Islet of Langerhans (tissue), 1 donor: ENCODE data around the gene RRAGA.
A peak's percentile ranks its signal among the peaks of the same experiment; 100 is the strongest.
"Not testable (repeated sequence)": the region's sequence is repeated elsewhere in the genome, so short reads cannot be mapped to it uniquely, and the experiment has no call there.

Experiments
- FAIRE-seq: peaks from one replicate; lab custom pipeline; 2011; peaks lifted over from hg19 to GRCh38; lab: Jason Lieb, UNC

Gene RRAGA, protein sequence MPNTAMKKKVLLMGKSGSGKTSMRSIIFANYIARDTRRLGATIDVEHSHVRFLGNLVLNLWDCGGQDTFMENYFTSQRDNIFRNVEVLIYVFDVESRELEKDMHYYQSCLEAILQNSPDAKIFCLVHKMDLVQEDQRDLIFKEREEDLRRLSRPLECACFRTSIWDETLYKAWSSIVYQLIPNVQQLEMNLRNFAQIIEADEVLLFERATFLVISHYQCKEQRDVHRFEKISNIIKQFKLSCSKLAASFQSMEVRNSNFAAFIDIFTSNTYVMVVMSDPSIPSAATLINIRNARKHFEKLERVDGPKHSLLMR

GRCh38 chr9:19048966-19049916 is at the start of gene RRAGA:
RRAGA (plus strand) TSS chr9:19049427; CDS start chr9:19049660, 233 bp downstream.
- FAIRE-seq: no peak

GRCh38 chr9:19000133-19000532 is 49.1 kb upstream of the RRAGA start:
- no peak for FAIRE-seq

DNA sequence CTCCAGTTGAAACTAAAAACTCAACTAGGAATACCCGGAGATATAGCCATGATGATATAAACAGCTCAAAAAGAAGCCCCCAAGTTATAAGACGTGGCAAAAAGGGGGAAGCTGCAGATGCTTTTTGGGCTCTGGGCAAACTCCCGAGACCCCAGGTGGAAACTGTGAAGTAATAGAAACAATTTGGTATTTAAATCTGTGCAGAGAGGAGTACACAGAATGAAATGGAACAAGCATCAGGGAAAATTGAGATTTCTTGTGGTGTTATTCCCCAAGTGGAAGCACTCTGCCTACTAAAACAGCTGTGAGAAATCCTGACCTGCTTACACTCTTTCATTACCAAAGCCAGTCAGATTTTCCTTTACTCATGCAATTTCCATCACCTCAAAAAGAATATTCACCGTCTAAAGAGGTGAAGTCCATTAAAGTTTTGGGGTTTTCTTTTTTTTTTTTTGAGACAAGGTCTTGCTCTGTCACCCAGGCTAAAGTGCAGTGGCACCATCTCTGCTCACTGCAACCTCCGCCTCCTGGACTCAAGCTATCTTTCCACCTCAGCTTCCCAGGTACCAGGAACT is 39.7 kb upstream of the RRAGA start:
- no peak for FAIRE-seq

GRCh38 chr9:19018201-19018600 is 31.0 kb upstream of the RRAGA start:
- FAIRE-seq: no peak

- no peak for FAIRE-seq
These were observed 28.3 kb upstream of the RRAGA start for GRCh38 chr9:19020886-19021455.

- FAIRE-seq: not testable (repeated sequence)
These were observed 27.6 kb upstream of the RRAGA start for GRCh38 chr9:19021649-19022048.

GRCh38 chr9:19022206-19022605 is 27.0 kb upstream of the RRAGA start:
- no peak for FAIRE-seq

- FAIRE-seq: no peak
These were observed 26.1 kb upstream of the RRAGA start for GRCh38 chr9:19023078-19023477.

DNA sequence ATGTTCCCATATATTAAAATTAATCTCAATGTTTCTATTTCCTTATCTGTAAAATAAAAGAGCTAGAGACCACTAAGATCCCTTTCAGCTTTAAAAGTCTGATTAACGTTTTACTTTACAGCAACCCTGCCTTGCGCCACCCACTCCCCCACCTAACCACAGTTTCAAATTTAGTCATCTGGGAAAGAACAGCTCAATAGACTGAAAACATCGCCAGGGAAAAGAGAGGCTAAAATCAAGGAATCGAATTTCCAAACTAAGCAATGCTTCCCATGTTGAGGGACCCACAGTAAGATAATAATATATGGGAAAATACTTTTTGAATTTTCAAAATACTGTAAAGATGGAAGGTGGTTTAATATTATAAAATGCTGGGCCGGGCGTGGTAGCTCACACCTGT is 22.9 kb upstream of the RRAGA start:
- FAIRE-seq: no peak

GRCh38 chr9:19027825-19028224 is 21.4 kb upstream of the RRAGA start:
- FAIRE-seq: no peak

DNA sequence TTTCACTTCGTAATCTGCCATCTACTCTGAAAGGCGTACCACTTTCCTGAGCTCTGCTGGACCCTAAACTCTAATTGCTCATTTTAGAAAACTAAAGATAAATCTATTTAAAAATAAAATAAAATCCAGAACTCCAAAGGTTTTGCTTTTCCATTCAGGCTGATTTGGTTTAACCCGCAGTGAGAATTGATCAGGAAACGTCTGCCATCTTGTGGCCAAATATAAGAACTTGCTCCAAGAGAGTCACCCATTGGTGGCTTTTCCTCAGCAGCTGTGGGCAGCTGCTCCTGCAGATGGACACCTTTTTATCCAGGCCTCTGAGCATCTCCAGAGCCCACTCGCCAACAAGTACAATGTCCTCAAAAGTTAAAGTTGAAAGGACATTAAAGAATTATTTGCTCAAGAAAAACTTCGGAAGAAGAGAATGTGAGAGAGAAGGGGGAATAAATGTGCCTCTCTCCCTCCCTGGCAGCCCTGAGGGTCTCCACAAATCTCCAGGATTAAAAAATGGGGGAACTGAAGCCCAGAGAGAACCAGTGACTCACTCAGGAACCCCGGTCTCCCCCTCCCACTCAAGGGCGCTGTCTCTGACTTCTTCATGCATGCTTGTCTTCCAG is 20.3 kb upstream of the RRAGA start:
- FAIRE-seq: peak; percentile 98

DNA sequence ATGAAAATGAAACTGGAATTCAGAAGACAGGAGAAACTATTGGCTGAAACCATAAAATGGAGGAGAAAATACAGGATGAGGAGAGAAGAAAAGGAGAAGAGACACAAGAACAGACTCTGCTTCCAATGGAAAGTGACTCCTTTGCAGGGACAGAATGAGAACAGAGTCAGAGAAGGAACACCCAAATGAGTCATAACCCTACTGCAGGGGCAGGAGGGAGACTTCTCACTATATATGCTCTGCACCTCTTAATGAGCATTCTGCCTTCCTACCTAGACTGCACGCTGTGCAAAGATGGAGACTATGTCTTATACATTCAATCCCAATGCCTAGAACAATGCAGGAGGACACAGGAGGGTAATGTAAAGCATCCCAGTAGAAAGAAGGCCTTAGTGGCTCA is 18.3 kb upstream of the RRAGA start:
- FAIRE-seq: no peak

- no peak for FAIRE-seq
These were observed 16.8 kb upstream of the RRAGA start for GRCh38 chr9:19032406-19032805.

DNA sequence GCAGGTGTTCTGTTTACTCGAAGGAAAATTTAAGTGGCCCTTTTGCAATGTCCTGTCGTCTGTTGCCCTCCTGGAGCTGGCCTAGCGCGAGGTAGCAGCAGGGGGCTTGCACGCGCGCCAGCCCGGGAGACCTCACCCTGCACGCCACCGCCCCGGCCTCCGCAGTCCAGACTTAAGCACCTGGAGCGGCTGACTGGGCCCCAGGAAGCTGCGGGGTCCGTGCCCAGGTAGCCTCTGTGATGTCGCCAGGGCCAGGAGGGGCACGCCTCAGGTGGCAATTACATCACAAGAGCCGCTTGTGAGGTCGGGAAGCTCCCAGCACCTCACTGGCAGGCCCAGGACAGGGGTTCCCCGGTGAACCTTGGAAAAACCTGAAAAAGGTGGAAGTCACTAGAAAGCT is 16.2 kb upstream of the RRAGA start, which contains the start of gene SAXO1:
TSS of gene SAXO1 (minus strand) at position 195 of the 400 bp plus-strand sequence. CDS start 301 bp downstream, outside the sequence.
- no peak for FAIRE-seq

DNA sequence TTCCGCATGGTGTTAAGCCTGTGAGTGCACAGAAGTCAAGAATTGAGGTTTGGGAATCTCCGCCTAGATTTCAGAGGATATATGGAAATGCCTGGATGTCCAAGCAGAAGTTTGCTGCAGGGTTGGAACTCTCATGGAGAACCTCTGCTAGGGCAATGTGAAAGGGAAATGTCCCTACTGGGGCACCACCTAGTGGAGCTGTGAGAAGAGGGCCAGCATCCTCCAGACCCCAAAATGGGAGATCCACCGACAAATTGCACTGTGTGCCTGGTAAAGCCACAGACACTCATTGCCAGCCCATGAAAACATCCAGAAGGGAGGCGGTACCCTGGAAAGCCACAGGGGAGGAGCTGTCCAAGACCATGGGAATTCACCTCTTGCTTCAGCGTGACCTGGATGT is 12.6 kb upstream of the RRAGA start:
- FAIRE-seq: no peak

DNA sequence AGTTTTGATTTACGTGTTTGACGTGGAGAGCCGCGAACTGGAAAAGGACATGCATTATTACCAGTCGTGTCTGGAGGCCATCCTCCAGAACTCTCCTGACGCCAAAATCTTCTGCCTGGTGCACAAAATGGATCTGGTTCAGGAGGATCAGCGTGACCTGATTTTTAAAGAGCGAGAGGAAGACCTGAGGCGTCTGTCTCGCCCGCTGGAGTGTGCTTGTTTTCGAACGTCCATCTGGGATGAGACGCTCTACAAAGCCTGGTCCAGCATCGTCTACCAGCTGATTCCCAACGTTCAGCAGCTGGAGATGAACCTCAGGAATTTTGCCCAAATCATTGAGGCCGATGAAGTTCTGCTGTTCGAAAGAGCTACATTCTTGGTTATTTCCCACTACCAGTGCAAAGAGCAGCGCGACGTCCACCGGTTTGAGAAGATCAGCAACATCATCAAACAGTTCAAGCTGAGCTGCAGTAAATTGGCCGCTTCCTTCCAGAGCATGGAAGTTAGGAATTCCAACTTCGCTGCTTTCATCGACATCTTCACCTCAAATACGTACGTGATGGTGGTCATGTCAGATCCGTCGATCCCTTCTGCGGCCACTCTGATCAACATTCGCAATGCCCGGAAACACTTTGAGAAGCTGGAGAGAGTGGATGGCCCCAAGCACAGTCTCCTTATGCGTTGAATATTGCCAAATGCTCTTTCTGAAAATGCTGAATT is 850 bp downstream of the RRAGA start:
- FAIRE-seq: no peak

DNA sequence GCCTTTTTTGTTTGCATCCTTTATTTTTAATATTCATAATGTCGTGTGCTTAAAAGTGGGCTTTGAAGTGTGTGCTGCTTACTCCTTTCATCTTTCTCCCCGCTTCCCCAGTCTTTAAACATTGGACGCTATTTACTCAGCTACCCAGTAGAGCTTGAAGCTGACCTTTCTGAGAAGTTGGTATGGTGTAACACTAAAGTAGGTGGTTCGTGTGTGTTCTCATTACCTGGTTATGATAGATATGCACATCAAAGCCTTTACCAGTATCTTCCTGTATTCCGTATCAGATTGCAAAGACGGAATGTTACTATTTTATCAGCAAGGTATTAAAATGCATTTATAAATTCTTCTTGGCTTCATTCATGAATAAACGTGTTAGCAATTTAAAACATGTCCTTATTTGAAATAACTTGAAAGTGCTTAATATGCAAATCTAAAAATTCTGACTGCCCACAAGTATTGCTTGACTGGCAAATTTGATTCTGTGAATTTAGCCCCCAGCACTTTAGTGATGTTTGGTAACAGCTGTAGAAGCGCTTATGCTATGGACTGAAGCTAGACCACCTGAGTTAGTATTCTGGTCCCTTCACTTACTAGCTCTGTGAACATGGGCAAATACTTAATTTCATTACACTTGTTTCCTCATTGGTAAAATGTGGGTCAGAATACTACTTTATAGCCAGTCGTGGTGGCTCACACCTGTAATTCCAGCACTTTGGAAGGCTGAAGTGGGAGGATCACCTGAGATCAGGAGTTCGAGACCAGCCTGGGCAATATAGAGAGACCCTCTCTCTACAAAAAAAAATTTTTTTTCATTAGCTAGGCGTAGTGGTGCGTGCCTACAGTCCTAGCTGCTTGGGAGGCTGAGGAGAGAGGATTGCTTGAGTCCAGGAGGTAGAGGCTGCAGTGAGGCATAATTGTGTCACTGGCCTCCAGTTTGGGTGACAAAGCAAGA is 1.7 kb downstream of the RRAGA start:
- no peak for FAIRE-seq

DNA sequence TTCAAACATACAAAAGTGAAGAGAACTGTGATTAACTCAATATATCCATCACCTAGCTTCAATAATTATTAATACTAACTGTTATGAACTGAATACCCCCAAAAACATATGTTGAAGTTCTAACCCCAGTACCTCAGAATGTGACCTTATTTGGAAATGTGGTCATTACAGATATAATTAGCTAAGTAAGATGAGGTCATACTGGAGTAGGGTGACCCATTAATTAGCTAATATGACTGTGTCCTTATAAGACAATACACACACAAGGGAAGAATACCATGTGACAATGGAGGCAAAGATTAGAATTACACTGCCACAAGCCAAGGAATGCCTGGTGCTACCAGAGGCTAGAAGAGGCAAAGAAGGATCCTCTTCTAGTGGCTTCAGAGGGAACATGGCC is 7.8 kb downstream of the RRAGA start:
- no peak for FAIRE-seq

DNA sequence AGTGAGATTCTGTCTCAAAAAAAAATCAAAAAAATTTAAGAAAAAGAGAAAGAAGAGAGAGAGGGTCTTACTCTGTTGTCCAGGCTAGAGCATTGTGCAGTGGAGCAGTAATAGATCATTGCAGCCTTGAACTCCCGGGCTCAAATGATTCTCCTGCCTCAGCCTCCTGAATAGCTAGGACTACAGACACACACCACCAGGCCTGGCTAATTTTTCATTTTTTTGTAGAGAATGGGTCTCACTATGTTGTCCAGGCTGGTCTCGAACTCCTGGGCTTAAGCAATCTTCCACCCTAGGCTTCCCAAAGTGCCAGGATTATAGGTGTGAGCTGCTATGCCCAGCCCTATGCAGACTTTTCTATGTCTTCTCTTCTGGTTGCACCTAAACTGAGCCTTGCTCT is 25.0 kb downstream of the RRAGA start:
- FAIRE-seq: no peak

GRCh38 chr9:19074836-19075235 is 25.6 kb downstream of the RRAGA start:
- FAIRE-seq: no peak
